HepG2 (cell line): ENCODE measurements around the gene LYSET. TPM values are rescaled to one million over a fixed set of nuclear protein-coding genes. Genes with fewer than 3 reads are reported as not detected.

Source experiments
- CENPX ChIP-seq: sonication (generic); formaldehyde crosslinking; IDR thresholded peaks from 2 replicates; pipeline ENCODE4 v1.9.0; 2021; ENCODE audit warnings: mild to moderate bottlenecking, missing genetic modification reagents, moderate library complexity
- ETV5 ChIP-seq: IDR thresholded peaks from 2 replicates; pipeline ENCODE4 v1.6.1; 2018; ENCODE audit warnings: missing biosample characterization, missing genetic modification reagents, inconsistent platforms, borderline replicate concordance
- NFKB2 ChIP-seq: sonication (generic); formaldehyde crosslinking; IDR thresholded peaks from 2 replicates; pipeline ENCODE4 v1.4.0; 2020; ENCODE audit warnings: missing genetic modification reagents, borderline replicate concordance
- POLR2G ChIP-seq: fragments of 200-400 bp; formaldehyde crosslinking; IDR thresholded peaks from 2 replicates; pipeline ENCODE4 v1.6.1; 2018; ENCODE audit warnings: mild to moderate bottlenecking, low read depth, low read length, moderate library complexity
- SMAD9 ChIP-seq: sonication (generic); formaldehyde crosslinking; IDR thresholded peaks from 2 replicates; pipeline ENCODE4 v1.5.1; 2020; ENCODE audit warnings: mild to moderate bottlenecking, missing genetic modification reagents
- TBX2 ChIP-seq: sonication (generic); formaldehyde crosslinking; IDR thresholded peaks from 2 replicates; pipeline ENCODE4 v1.5.0; 2020; ENCODE audit warnings: missing genetic modification reagents, mild to moderate bottlenecking, borderline replicate concordance
- ZNF124 ChIP-seq: sonication (generic); formaldehyde crosslinking; IDR thresholded peaks from 2 replicates; pipeline ENCODE4 v1.4.0; 2020; ENCODE audit warnings: missing genetic modification reagents
- ZNF607 ChIP-seq: sonication (generic); formaldehyde crosslinking; IDR thresholded peaks from 2 replicates; pipeline ENCODE4 v1.5.1; 2020; ENCODE audit warnings: missing genetic modification reagents, mild to moderate bottlenecking, borderline replicate concordance
- ZNF614 ChIP-seq: IDR thresholded peaks from 2 replicates; pipeline ENCODE4 v1.6.1; 2018; ENCODE audit warnings: missing biosample characterization, missing genetic modification reagents, inconsistent platforms, borderline replicate concordance
- ZNF75D ChIP-seq: sonication (generic); formaldehyde crosslinking; IDR thresholded peaks from 2 replicates; pipeline ENCODE4 v1.8.1; 2023; ENCODE audit warnings: missing genetic modification reagents, mild to moderate bottlenecking, borderline replicate concordance
- ZNF792 ChIP-seq: IDR thresholded peaks from 2 replicates; pipeline ENCODE4 v1.6.1; 2016
- ZSCAN21 ChIP-seq: sonication (generic); formaldehyde crosslinking; IDR thresholded peaks from 2 replicates; pipeline ENCODE4 v1.8.0; 2022; ENCODE audit warnings: mild to moderate bottlenecking, missing genetic modification reagents, moderate library complexity, borderline replicate concordance
- polyA plus RNA-seq, 8 experiments: library from polyadenylated mRNA; depleted of rRNA in 3 of 8; stranded (reverse) in 7 of 8; unstranded in 1 of 8; fragments of >200 nt; fragmentation: Illumina TruSeq in 4 of 8; extraction: Trizol in 4 of 8; gene quantifications; 2 replicates each; pipeline versions ENCODE4 v1.2.1 to v1.2.3, GENCODE V29; 2011 to 2016; ENCODE audit warnings: low read depth in 4 of 8, missing spikeins in 1 of 8, mixed read lengths in 1 of 8; ENCODE audit not compliant: insufficient read depth in 1 of 8
- total RNA-seq, 5 experiments: library from RNA; depleted of rRNA; stranded (reverse); fragments of >200 nt; fragmentation: Illumina TruSeq; extraction: Trizol; gene quantifications; 2 replicates each; pipeline ENCODE4 v1.2.3, GENCODE V29; 2016; ENCODE audit warnings: low read depth in 1 of 5
- TF ChIP-seq, protein P1 (sequence below): sonication (generic); formaldehyde crosslinking; IDR thresholded peaks from 2 replicates; pipeline ENCODE4 v1.9.0; 2021; ENCODE audit warnings: missing genetic modification reagents, borderline replicate concordance
- TF ChIP-seq, protein P2 (sequence below): sonication (generic); formaldehyde crosslinking; IDR thresholded peaks from 2 replicates; pipeline ENCODE4 v1.8.1; 2023; ENCODE audit warnings: mild to moderate bottlenecking, missing genetic modification reagents
- TF ChIP-seq, protein P3 (sequence below): sonication (generic); formaldehyde crosslinking; IDR thresholded peaks from 2 replicates; pipeline ENCODE4 v1.5.1; 2020; ENCODE audit warnings: mild to moderate bottlenecking, moderate library complexity, missing genetic modification reagents
- TF ChIP-seq, protein P4 (sequence below): sonication (generic); formaldehyde crosslinking; IDR thresholded peaks from 2 replicates; pipeline ENCODE4 v1.5.0; 2020; ENCODE audit warnings: mild to moderate bottlenecking, missing genetic modification reagents
- TF ChIP-seq, protein P5 (sequence below): sonication (generic); formaldehyde crosslinking; IDR thresholded peaks from 2 replicates; pipeline ENCODE4 v1.8.0; 2022; ENCODE audit warnings: low read depth, missing genetic modification reagents

LYSET gene
- total and polyA plus RNA-seq, 2 of the 13 experiments (the other 11 are each of a cell fraction or from before 2014, with no cell fraction given): 19.1 to 36.6 TPM

DNA sequence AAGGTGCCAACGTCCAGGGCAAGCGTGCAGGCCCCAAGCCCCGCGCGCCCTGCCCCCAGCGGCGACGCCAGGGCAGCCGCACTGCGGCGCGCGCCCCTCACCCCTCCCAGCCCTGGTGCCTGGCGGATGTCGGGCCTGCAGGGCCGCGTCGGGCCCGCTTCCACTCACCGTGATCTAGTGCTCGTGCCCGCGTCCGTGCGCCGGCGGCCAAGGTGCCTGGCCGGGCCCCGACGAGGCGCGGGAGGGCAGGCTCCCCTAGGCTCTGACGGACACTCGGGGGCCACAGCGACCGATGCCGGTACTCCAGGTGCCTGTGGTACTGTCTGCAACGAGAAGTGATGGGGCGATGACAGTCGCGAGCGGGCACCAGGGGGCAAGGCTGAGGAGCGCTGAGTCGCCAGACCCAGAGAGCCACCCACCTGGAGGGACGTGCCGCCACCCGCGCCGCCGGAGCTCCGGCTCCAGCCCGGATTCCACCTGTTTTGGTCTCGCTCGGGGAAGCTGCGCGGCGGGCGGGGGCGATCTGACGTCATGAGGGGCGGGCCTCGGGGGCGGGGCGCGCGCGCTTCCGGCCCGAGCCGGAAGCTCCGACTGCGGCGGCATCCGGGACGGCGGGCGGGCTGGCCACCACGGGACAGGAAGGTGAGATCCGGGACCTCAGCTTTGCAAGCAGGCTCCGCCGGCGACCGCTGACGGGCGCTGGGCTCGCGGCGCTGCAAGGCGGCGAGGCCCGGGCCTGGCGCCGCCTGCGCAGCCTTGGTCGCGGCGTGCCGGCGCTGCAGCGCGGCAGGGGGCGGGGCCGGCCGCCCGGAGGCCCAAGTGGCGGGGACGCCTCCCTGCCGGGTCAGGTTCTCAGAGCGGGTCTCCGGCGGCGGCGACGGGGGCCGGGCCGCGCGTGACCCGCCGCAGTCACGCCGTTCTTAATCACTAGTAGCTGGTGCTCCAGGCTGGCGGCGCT is at the start of gene LYSET, which contains the start of gene MOAP1 (continued):
- TF ChIP-seq ZNF75D (CRISPR knock-in tag): no peak
- TF ChIP-seq NFKB2 (CRISPR knock-in tag): peak; percentile 81
- TF ChIP-seq, protein P1, sequence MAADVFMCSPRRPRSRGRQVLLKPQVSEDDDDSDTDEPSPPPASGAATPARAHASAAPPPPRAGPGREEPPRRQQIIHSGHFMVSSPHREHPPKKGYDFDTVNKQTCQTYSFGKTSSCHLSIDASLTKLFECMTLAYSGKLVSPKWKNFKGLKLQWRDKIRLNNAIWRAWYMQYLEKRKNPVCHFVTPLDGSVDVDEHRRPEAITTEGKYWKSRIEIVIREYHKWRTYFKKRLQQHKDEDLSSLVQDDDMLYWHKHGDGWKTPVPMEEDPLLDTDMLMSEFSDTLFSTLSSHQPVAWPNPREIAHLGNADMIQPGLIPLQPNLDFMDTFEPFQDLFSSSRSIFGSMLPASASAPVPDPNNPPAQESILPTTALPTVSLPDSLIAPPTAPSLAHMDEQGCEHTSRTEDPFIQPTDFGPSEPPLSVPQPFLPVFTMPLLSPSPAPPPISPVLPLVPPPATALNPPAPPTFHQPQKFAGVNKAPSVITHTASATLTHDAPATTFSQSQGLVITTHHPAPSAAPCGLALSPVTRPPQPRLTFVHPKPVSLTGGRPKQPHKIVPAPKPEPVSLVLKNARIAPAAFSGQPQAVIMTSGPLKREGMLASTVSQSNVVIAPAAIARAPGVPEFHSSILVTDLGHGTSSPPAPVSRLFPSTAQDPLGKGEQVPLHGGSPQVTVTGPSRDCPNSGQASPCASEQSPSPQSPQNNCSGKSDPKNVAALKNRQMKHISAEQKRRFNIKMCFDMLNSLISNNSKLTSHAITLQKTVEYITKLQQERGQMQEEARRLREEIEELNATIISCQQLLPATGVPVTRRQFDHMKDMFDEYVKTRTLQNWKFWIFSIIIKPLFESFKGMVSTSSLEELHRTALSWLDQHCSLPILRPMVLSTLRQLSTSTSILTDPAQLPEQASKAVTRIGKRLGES (CRISPR knock-in tag): 0 out of 2 replicates have a peak, but pooled peaks have one; percentile 52
- peak; percentile 35; the same call in 1 of the 2 replicates for TF ChIP-seq ZNF792 (CRISPR knock-in tag)
- peak; percentile 58 for TF ChIP-seq TBX2 (CRISPR knock-in tag)
- no peak for TF ChIP-seq CENPX (CRISPR knock-in tag)
- TF ChIP-seq SMAD9: no peak
- TF ChIP-seq, protein P2, sequence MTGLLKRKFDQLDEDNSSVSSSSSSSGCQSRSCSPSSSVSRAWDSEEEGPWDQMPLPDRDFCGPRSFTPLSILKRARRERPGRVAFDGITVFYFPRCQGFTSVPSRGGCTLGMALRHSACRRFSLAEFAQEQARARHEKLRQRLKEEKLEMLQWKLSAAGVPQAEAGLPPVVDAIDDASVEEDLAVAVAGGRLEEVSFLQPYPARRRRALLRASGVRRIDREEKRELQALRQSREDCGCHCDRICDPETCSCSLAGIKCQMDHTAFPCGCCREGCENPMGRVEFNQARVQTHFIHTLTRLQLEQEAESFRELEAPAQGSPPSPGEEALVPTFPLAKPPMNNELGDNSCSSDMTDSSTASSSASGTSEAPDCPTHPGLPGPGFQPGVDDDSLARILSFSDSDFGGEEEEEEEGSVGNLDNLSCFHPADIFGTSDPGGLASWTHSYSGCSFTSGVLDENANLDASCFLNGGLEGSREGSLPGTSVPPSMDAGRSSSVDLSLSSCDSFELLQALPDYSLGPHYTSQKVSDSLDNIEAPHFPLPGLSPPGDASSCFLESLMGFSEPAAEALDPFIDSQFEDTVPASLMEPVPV: no peak
- TF ChIP-seq ZNF124 (CRISPR knock-in tag): 0 out of 2 replicates have a peak, but pooled peaks have one; percentile 38
- peak; percentile 82; the same call in 1 of the 2 replicates for TF ChIP-seq ZSCAN21 (CRISPR knock-in tag)
- TF ChIP-seq, protein P3, sequence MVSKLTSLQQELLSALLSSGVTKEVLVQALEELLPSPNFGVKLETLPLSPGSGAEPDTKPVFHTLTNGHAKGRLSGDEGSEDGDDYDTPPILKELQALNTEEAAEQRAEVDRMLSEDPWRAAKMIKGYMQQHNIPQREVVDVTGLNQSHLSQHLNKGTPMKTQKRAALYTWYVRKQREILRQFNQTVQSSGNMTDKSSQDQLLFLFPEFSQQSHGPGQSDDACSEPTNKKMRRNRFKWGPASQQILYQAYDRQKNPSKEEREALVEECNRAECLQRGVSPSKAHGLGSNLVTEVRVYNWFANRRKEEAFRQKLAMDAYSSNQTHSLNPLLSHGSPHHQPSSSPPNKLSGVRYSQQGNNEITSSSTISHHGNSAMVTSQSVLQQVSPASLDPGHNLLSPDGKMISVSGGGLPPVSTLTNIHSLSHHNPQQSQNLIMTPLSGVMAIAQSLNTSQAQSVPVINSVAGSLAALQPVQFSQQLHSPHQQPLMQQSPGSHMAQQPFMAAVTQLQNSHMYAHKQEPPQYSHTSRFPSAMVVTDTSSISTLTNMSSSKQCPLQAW (CRISPR knock-in tag): 0 out of 2 replicates have a peak, but pooled peaks have one; percentile 47
- TF ChIP-seq, protein P4, sequence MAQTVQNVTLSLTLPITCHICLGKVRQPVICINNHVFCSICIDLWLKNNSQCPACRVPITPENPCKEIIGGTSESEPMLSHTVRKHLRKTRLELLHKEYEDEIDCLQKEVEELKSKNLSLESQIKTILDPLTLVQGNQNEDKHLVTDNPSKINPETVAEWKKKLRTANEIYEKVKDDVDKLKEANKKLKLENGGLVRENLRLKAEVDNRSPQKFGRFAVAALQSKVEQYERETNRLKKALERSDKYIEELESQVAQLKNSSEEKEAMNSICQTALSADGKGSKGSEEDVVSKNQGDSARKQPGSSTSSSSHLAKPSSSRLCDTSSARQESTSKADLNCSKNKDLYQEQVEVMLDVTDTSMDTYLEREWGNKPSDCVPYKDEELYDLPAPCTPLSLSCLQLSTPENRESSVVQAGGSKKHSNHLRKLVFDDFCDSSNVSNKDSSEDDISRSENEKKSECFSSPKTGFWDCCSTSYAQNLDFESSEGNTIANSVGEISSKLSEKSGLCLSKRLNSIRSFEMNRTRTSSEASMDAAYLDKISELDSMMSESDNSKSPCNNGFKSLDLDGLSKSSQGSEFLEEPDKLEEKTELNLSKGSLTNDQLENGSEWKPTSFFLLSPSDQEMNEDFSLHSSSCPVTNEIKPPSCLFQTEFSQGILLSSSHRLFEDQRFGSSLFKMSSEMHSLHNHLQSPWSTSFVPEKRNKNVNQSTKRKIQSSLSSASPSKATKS (CRISPR knock-in tag): no peak
- peak; percentile 60; the same call in 1 of the 2 replicates for TF ChIP-seq ZNF614
- peak; percentile 79 for TF ChIP-seq POLR2G
- TF ChIP-seq ZNF607 (CRISPR knock-in tag): peak; percentile 91
- peak; percentile 63 for TF ChIP-seq ETV5 (CRISPR knock-in tag)
- TF ChIP-seq, protein P5, sequence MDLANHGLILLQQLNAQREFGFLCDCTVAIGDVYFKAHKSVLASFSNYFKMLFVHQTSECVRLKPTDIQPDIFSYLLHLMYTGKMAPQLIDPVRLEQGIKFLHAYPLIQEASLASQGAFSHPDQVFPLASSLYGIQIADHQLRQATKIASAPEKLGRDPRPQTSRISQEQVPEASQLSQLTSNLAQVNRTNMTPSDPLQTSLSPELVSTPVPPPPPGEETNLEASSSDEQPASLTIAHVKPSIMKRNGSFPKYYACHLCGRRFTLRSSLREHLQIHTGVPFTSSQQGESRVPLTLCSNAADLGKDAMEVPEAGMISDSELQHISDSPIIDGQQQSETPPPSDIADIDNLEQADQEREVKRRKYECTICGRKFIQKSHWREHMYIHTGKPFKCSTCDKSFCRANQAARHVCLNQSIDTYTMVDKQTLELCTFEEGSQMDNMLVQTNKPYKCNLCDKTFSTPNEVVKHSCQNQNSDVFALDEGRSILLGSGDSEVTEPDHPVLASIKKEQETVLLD: peak; percentile 88
